Measurements from ENCODE around the gene BTN1A1.
A peak's percentile ranks its signal among the peaks of the same experiment; 100 is the strongest.

The BTN1A1 gene

GRCh38 chr6:26554447-26554696, 54.3 kb downstream of the BTN1A1 start:
- peak overlapping the region; percentile 52 for H3K4me3 ChIP-seq (ENCODE audit: low read depth, low read length)
- CTCF ChIA-PET: interaction anchor here (1.1 to 1.8 kb wide), 5 partner anchors 17 to 213 kb away, joined by 3 to 9 read pairs (median 4); partner anchors contain the start of gene HMGN4
- DNase-seq (ENCODE audit: low read depth, low spot score): no peak
- POLR2A ChIA-PET: interaction anchor here (0.9 to 2.4 kb wide), 2 partner anchors 17 to 21 kb away, joined by 3 to 12 read pairs; partner anchors contain the start of gene HMGN4
- TF ChIP-seq CTCF (IDR thresholded peaks at IDR 0.05; ENCODE audit: insufficient read depth, low read length, missing control alignments): no peak

GRCh38 chr6:26554697-26555504, 54.8 kb downstream of the BTN1A1 start:
- no peak for TF ChIP-seq CTCF (IDR thresholded peaks at IDR 0.05; ENCODE audit: insufficient read depth, low read length, missing control alignments)
- CTCF ChIA-PET: interaction anchor here (0.6 to 1.8 kb wide), 6 partner anchors 17 to 233 kb away, joined by 3 to 9 read pairs (median 4); partner anchors contain the start of gene HMGN4
- no peak for DNase-seq (ENCODE audit: low read depth, low spot score)
- POLR2A ChIA-PET: interaction anchor here (0.9 to 2.4 kb wide), 3 partner anchors 17 to 172 kb away, joined by 3 to 12 read pairs (median 3); partner anchors contain the start of genes BTN2A2 and HMGN4
- H3K4me3 ChIP-seq (ENCODE audit: low read depth, low read length): peak overlapping the region; percentile 53

- POLR2A ChIA-PET: interaction anchor here (1.0 kb wide), 2 partner anchors 13 to 173 kb away, joined by 3 to 7 read pairs; partner anchors contain the start of gene BTN2A2
Observed at GRCh38 chr6:26555505-26556262, 55.6 kb downstream of the BTN1A1 start.

GRCh38 chr6:26556263-26557070, 56.4 kb downstream of the BTN1A1 start:
- ChIA-PET POLR2A (interaction anchor here (0.8 to 1.3 kb wide), 4 partner anchors 12 to 23 kb away, joined by 3 to 9 read pairs (median 6); partner anchors contain the start of gene HMGN4), CTCF (interaction anchor here (1.1 to 2.2 kb wide), 6 partner anchors 15 to 234 kb away, joined by 3 to 22 read pairs (median 6); partner anchors contain the start of gene ABT1)
- peak; percentile 92 for DNase-seq (ENCODE audit: low read depth, low spot score)
- peak overlapping the region; percentile 53 for H3K4me3 ChIP-seq (ENCODE audit: low read depth, low read length)
- TF ChIP-seq CTCF (IDR thresholded peaks at IDR 0.05; ENCODE audit: insufficient read depth, low read length, missing control alignments): no peak

More at GRCh38 chr6:26555505-26556262, 55.6 kb downstream of the BTN1A1 start:
- CTCF ChIA-PET: interaction anchor here (1.1 to 2.2 kb wide), 9 partner anchors 15 to 234 kb away, joined by 3 to 22 read pairs (median 4); partner anchors contain the start of gene ABT1
- peak overlapping the region; percentile 53 for H3K4me3 ChIP-seq (ENCODE audit: low read depth, low read length)
- no peak for TF ChIP-seq CTCF (IDR thresholded peaks at IDR 0.05; ENCODE audit: insufficient read depth, low read length, missing control alignments)
- no peak for DNase-seq (ENCODE audit: low read depth, low spot score)

Measured in AG04449 (cell line).